Activated naive CD4-positive, alpha-beta T cell treated with Interleukin-2 at 50 U/mL for 16 hours (primary cell): ENCODE measurements around the gene AGBL1.

Source experiments
- DNase-seq: peaks from one replicate; pipeline ENCODE4 v3.0.0-alpha.2; 2020

Gene AGBL1

DNA sequence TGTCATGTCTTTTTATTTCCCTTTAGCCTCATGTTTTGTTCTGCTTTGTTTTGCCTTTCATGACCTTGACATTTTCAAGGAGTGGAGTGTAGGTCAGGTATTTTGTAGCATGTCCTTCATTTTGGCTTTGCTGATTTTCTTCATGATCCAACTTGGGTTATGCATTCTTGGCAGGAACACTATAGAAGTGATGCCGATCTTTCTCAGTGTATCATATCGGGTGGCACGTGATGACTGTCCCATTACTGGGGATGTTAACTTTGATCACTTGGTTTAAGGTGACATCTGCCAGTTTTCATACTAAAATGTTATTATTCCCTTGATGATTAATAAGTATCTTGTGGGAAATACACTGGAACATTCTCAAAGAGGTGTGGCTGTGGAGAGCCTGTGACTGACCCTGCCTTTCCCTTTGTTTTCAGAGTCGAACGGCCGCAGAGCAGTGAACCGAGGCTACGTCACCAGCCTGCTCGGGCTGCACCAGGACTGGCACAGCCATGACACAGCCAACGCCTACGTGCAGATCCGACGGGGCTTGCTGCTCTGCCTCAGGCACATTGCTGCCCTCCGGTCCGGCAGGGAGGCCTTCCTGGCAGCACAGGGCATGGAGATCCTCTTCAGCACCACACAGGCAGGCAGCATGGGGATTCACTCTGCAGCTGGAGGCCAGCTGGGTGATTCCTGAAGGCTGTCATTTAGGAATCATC is 167.7 kb downstream of the AGBL1 start:
- no peak for DNase-seq

GRCh38 chr15:86255247-86255646 is 175.6 kb downstream of the AGBL1 start:
- DNase-seq = no peak

DNA sequence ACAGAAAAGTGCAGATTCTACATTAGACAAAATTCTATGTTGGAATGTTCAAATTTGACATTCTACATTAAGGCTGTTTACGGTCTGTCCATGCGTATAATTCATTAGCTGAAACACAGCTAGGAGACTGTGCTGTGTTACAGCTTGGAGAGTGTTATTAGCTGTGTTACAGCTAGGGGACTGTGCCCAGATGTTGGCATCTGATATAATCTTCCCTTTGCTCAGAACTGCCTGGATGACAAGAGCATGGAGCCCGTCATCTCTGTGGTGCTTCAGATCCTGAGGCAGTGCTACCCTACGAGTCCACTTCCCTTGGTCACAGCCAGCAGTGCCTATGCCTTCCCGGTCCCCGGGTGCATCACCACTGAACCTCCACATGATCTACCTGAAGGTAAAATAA is 177.0 kb downstream of the AGBL1 start:
- DNase-seq = no peak

DNA sequence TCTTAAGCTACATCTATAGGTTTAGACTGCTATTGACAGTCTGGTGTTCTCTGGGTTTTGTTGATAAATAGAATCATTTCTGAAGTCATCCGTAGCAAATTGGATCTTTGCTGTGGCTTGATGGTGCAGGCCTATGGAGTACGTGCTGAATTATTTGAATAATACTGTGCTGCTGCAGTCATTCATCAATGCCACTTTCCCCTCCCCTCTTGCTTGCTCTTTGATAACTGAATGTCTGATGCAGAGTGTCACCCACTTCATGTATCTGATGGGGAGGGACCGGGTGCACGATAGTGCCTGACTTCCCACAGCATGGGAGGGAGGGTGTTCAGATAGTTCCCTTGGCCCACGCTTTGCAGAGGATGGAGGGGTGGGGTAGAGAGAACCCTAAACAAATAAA is 179.9 kb downstream of the AGBL1 start:
- no peak for DNase-seq

DNA sequence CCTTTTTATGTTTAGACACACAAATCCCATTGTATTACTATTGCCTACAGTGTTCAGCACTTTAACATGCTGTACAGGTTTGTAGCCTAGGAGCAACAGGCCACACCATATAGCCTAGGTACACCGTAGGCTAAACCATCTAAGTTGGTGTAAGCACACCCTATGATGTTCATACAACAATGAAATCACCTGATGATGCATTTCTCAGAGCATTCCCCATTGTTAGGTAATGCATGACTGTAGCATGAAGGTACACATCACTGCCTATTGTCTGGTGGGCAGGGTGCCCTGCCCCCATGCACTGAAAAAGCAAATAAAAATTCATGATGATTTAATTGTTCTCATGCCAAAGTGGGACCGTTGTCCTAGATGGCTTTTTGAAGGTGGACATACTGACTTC is 183.6 kb downstream of the AGBL1 start:
- DNase-seq = no peak

- DNase-seq = no peak
Observed at GRCh38 chr15:86266896-86267484, 187.3 kb downstream of the AGBL1 start.

GRCh38 chr15:86267892-86268291 is 188.2 kb downstream of the AGBL1 start:
- DNase-seq = no peak

GRCh38 chr15:86268558-86268957 is 188.9 kb downstream of the AGBL1 start:
- DNase-seq = no peak

- DNase-seq = no peak
Observed at GRCh38 chr15:86273309-86273708, 193.6 kb downstream of the AGBL1 start.

DNA sequence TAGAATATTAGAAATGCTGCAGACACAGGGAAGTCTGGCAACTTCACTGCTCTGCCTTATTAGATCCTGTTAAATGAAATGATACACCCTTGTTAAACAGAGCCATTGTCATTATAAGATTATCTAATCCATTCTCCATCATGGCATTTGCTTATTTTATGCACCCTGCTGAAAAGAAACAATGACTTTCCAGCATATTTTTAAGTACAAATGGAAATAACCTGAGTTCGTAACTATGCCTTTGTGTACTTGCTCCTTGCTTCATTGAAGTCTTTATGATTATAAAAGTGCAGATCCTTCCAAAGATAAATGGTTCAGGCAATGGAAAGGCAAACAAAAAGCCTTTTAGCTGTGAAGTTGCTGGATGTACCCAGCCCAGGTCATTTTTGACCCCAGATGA is 195.7 kb downstream of the AGBL1 start:
- no peak for DNase-seq

DNA sequence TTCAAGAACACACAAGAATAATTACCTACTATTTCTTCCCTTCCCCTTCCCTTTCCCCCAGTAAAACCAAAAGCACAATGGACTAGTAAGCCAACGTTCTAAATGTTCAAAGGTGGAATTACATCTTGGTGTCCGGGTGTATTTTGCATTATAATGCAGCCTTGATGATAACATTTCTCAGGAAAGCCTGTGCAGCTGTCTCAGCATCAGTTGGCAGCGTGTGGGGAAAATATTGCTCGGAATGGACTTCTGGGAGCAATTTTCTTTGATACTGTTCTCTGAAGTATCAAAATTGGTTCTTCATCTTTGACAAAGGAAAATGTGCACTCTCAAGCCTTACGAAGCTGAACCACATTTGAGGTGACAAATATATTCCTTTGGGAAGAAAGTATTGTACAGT is 198.9 kb downstream of the AGBL1 start:
- DNase-seq = no peak

DNA sequence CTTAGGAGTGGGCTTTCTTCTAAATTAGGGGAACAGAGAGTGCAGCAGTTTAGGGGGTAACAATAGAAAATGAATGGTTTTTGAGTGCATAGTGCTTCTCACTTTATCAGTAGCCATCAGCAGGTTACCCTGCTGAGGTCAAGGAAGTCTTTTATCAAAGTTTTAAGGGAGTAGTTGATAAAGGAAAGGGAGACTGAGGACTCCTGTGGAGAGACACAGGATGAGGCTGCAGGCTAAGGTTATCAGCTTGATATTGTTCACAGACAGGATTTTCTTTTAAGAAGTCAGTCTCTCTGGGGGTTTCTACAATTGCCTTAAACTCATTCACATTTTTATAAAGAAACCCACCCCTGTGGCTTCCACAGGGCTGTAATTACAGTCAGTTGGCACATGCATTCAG is 205.0 kb downstream of the AGBL1 start:
- no peak for DNase-seq

DNA sequence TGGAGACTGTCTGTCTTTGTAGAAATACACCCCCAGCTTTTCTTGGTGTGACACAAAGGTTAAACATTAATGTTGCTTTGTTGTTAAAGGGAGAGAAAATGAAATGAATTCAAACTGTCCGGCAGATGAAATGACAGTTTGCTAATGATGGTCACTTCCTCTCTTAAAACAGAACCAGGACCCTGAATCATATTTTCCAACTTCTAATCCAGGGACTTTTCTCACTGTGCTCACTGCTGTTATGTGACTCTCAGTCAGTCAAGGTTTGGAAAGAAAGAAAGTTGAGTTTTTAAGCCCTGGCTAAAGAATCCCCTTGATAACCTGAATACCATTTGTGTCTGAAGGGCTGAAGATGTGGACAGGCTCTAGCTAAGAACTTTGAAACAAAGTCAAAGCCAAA is 215.8 kb downstream of the AGBL1 start:
- DNase-seq = no peak

- DNase-seq = no peak
Observed at GRCh38 chr15:86296769-86297168, 217.1 kb downstream of the AGBL1 start.

GRCh38 chr15:86300390-86301125 is 220.9 kb downstream of the AGBL1 start:
- DNase-seq = no peak

- DNase-seq = no peak
Observed at GRCh38 chr15:86311568-86312280, 232.1 kb downstream of the AGBL1 start.

DNA sequence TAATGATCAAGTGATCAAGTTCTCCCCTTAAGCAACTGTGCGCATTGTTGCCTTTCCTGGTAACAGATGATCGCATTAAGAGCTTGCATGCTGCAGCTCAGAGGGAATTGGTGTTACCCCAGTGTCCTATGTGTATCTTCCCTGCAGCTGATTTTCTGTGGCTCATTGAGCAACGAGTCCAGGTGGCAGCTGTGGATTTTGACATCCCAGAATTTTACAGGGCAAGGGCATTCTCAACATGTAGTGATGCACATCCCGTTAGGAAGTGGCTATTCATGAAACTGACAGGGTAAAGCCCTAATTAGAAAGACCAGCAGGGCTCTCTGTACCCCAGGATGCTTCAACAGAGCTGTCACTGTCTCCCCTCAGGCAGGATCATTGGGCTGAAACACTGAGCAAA is 232.8 kb downstream of the AGBL1 start:
- no peak for DNase-seq

- no peak for DNase-seq
Observed at GRCh38 chr15:86316216-86316615, 236.5 kb downstream of the AGBL1 start.

GRCh38 chr15:86316726-86317383 is 237.2 kb downstream of the AGBL1 start:
- DNase-seq = no peak

GRCh38 chr15:86317384-86317740 is 237.7 kb downstream of the AGBL1 start:
- no peak for DNase-seq

DNA sequence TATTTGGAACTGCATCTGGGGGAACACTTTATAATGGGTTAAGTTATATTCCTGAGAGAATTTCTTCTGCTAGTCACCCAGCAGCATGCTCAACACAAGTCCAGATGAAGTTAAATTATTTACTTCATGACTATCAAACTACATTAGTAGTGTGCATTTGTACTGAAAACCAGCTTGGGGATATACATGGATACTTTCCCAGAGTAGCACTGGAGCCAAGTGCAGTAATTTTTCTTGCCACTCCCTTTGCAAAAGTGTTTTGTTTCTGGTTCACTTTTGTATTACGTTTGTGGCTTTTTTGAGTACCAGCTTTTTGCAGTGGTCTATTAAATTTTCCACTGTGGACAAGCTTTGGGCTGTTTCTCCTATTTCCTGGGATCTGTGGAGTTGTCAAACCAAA is 243.0 kb downstream of the AGBL1 start:
- DNase-seq = no peak

GRCh38 chr15:86327230-86327865 is 247.7 kb downstream of the AGBL1 start:
- DNase-seq = no peak

DNA sequence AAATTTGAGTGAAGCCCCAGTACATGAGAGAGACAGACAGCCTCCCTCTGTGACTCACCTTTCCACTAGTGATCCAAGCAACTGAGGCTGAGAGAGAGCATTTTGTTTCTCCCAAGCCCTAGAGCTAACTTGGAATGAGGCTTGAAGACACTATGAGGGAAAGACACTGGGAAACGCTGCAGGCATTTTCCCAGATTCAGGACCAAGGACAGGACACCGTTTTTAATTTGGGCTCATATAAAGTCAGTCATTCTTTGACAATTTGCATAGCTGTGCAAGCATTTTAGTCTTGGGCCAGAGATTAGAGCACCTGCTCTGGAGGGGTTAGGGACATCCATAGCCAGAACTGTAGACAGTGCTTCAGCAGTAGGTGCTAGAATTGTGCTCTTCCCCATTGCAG is 249.0 kb downstream of the AGBL1 start:
- DNase-seq = no peak
